HG03565 (cell line): ENCODE results near the gene GPR65.

Source experiments
- ATAC-seq: cut with Tn5 transposase; IDR thresholded peaks from one replicate; pipeline ENCODE4 v1.9.1; 2021; ENCODE audit warnings: mild to moderate bottlenecking, moderate library complexity; ENCODE audit not compliant: unreplicated experiment

The GPR65 gene, protein sequence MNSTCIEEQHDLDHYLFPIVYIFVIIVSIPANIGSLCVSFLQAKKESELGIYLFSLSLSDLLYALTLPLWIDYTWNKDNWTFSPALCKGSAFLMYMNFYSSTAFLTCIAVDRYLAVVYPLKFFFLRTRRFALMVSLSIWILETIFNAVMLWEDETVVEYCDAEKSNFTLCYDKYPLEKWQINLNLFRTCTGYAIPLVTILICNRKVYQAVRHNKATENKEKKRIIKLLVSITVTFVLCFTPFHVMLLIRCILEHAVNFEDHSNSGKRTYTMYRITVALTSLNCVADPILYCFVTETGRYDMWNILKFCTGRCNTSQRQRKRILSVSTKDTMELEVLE

DNA sequence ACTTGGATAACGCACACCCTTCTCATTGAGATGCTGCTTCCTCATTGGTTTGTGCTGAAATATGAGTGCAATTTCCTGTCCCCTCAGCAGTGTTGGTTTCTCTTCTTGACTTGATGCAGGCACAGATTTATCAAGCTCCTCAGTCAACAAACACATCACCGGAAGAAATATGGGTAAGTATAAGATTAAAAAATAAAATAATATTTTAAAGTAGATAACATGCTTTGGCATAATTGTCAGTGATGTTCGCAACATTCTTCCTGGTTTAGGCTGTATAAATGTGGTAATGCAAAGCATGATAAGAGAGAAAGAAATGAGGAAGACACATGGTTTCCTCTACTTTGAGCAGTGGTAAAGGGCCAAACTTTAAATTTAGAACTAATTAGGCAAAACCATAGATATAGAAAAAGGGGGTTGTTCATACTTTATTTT, at the start of gene GPR65:
Gene GPR65, plus strand, starts transcription at position 86 of the 432 bp plus-strand sequence. CDS start 5,713 bp downstream, outside the sequence.
- peak; percentile 63 for ATAC-seq

DNA sequence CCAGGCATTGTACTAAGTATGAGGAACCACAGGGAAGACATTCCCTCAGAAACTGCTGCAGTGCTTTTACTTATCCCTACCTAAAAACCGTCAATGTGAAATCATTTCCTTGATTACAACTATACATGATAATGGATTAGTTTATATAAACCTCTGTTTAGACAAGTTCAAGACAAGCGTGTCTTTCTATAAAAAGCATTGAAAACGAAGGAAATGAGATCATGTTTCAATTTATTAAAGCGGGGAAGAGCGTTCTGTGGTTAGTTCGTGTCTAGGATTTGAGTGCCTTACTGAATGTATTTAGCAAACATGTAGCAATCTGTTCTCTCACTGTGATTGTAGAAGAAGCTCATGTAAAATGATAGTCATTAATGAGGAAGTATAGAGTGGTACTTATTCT, 49.4 kb upstream of the GPR65 start:
- ATAC-seq: no peak

DNA sequence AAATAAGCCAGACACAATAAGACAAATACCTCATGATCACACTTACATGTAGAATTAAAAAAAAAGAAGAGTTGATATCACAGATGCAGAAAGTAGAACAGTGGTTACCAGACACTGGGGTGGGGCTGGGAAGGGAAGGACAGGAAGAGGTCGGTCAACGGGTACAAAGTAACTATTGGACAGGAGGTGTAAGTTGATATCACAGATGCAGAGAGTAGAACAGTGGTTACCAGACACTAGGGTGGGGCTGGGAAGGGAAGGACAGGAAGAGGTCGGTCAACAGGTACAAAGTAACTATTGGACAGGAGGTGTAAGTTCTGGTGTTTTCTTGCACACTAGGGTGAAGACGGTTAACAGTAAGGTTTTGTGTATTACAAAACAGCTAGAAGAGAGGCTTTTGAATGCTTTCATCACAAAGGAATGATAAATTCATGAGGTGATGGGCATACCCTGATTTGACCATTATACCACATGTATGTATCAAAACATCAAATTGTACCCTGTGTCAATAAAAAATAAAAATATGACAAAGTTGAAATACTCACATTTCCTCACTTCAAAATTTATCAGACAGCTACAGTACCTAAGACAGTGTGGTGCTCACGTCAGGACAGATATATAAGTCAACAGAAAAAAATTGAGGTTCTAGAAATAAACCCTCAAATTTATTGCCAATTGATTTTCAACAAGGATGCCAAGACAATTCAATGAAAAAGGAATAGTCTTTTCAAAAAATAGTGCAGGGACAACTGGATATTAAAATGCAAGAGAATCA, 44.7 kb upstream of the GPR65 start:
- no peak for ATAC-seq

DNA sequence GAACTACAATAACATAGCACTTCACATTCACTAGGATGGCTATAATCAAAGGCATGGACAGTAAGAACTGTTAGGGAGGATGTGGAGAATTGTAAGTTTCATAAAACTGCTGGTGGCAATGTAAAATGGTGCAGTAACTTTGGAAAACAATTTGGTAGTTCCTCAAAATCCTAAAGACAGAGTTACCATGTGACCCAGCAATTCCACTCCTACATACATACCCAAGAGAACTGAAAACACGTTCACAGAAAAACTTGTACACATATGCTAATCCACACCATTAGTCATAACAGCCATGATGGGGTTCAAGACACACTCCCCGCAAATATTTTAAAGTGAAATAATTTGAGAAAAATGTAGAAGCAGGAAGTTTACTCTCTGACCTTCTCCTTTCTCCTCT, 43.7 kb upstream of the GPR65 start:
- no peak for ATAC-seq

DNA sequence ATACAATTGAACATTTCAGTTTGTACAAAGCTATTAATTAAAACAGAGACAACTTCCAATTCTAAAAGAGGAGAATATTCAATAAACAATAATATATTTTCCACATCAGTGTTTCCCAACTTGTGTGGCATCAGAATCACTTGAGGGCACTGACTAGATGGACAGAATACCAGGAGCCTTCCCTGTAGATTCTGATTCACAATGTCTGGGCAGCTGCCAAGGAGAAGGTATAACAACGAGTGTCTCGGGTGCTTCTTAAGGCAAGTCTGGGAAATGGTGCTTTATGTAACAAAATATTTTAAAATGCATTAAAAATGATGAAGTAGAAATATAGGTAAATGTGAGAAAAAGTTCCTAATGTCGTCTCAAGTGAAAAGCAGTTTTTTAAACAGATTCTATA, 38.1 kb upstream of the GPR65 start:
- no peak for ATAC-seq

DNA sequence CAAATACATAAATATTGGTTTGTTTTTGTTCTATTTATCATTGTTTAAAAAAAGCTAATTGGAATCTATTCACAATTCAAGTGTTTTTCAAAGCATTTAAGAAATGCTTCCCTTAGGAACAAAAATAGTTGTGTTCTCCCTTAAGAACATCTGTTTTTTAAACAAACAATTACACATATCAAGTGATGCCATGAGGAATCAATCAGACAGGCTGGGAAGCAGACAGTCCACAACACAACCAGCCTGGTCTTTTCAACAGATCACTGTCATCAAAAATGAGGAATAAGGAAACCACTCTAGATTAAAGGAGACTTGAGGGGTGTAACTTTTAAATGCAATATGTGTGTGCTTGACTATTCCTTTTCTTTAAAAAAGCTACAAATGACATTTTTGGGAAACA, 37.4 kb upstream of the GPR65 start:
- ATAC-seq: no peak

DNA sequence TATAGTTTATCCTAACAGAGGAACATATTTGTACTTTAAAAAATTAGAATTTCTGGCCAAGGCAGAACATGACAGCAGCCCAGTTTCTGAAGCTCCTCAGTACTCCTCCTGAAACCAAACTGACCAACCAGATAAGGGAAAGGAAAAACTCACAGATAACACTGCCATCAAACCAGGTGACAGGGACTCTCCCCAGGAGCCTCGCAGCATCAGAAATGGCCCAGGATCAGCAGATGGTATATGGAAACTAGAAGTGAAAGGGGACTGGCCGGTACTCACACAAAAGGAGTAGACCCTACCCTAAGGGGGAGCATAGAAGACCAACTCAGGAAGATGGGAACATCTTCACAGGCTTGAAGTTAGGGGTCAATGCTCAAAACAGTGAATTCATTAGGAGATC, 33.9 kb upstream of the GPR65 start:
- ATAC-seq: peak; percentile 82

DNA sequence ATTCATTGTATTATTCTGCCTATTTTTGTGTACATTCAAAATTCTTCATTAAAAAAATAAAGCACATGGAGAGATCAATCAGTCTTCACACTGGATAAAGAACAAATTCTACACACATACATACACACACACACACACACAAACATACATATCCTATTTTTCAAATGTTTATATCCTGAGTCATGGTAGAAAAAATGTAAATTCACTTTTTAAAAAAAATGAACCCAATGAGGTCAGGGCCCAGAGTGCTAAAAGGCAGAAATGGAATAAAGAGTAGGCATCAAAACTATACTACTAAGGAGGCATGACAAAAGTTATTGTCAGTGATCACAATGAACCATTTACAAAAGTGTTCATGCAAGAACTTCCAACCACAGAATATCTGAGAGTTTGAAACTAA, 29.3 kb upstream of the GPR65 start:
- no peak for ATAC-seq

DNA sequence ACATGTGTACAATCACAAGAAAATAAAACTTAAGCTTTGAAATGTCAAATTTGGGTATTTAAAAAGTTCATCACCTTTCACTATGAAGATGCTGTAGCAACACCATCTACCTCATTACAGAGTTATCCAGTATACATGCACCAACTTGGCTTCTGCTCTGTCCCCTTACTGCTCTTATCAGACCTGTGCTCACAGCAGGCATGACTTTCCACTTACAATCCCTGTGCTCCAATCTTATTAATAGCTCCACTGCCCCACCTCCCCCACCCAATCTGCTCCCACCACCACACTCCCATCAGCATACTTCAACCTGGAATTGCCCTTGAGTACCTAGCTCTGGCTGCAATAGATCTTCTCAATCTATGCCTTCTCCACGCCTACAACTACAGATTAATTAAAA, 25.2 kb upstream of the GPR65 start:
- ATAC-seq: no peak

DNA sequence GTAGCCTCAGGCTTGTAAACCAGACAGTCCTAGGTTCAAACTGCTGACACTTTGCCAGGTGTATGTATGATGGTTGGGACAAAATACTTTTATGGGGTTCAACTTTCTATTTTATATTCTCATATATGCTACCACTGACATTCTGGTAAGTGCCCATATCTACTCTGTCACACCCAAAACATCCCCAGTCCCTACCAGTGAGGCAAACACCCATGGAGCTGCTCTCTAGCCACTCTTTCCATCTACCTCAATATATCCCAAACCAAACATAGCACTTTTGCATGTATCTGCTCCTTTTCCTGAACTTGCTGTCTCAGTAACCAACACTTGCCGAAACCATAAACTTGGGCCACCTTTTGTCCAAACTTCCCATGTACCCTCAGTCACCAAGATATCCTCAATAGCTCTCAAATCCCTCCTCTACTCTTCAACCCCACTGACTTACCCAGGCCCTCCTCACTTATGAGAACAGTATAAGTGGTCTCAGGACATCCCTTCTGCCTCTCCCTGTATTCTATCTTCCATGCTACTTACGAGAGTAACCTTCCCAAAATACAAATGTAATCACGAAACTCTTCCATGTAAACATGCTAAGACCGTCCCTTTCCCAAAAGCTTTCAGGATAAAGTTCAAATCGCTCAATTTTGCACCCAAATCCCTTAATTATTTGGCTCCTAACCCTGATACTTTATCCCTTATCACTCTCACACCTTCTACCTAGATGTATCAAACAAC, 15.5 kb upstream of the GPR65 start:
- ATAC-seq: no peak

DNA sequence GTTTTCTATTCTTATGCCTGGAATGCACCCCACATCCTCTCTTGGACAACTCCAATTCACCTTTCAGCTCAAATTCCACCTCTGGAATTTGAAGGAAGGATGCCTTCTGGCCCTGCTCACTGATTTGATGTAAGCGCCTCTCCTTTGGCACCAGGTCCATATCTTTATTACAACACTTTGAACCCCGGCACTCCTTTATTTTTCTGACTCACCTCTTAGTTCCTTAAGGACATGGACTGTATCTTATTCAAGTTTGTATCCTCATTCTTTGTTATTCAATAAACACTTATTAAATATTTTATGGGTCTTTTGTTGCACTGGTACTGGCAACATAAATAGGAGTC, 15.0 kb upstream of the GPR65 start:
- no peak for ATAC-seq

DNA sequence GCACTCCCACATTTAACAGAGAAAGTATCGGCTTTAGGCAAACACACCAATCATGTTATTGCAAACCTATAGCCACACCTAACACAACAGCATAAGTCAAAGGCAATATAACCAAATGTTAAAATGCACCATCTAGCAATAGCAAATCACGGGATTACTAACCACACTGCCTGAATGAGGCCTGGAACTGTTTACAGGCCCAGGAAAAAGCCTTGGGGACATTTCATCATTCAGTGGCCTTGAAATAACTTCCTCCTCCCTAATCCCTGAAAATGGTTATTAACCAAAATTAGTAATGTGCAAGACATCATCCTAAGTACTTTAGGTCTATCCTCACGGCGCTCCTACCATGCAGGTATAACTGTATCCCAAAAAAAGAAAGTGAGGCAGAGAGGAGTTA, 14.3 kb upstream of the GPR65 start:
- no peak for ATAC-seq

DNA sequence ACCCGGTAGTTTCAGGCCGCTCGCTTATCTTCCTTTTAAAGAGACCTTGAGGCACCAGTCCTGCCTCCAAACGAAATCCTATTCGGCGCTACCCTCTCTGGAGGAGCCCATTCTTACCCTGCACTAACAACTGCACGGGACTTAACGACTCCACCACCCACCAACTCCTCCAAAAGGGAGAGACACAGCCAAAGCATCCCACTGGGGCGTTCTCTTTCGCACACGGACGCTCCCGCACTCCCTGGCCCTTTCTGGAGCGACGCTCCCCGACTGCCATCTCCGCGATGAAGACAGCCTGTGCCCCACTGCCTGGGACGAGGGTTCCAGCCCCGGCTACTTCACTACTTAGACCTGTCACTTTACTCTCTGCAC, 12.6 kb upstream of the GPR65 start:
- no peak for ATAC-seq

DNA sequence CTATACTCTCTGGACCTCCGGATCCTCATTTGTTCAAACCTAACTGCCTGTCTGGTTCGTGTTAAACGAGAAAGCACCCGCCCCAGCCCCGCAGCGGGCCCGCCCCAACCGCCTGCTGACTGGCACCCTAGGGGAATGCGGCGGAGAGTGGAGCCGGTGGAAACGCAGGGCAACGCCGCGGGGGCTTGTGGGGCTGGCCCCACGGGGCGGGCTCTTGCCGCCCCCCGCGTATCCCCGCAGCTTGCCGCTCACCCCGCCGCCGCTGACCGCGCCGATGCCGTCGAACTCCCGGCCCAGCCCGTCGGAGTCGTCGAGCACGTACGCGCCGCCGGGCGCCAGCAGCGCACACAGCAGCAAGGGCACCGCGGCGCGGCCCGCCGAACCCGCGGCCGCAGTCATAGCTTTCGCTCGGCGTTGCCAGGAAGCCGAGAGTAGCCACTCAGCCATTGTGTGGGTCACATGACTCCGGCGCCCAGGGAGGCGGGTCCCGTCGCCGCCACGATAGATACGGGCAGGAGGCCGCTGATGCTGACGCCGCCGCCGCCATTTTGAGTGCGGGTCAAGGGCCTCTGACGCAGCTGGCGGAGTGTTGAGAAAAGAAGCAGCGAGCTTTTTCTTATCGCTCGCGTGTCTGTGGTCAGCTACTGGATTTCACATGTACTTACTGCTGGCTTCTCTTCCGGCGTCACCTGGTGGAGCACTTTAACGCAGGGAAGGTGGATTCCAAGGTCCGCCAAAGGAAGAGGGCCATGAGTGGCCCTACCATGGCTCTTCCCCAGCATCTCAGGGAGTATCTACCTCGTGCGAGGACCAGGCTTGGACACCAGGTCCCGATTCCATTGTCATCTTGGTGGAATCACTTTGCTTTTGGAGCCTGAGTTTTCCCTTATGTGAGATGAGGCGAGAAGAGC, 12.0 kb upstream of the GPR65 start, which contains the start of gene GALC:
Gene GALC, minus strand, starts transcription at position 465 of the 911 bp plus-strand sequence. Its CDS starts 18 bp downstream, at position 447.
- ATAC-seq: peak; percentile 82

DNA sequence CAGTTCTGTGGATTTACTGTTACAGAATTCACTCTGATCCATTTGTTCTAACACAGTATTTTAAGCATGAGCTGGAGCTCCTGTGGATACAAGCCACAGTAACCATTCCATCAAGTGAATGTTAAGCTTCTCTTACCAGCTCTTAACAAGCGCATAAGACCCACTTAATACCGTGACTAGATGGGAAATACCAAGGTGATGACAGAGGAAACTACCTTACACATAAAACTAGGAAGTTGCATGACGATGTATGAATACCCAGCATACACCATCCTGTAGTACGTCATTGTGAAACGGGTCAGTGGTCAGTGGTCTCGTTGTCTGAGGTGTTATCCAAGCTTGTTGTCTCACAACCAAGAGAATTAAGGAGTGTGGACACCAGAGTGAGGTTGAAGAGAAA, 10.0 kb upstream of the GPR65 start:
- ATAC-seq: peak; percentile 41

DNA sequence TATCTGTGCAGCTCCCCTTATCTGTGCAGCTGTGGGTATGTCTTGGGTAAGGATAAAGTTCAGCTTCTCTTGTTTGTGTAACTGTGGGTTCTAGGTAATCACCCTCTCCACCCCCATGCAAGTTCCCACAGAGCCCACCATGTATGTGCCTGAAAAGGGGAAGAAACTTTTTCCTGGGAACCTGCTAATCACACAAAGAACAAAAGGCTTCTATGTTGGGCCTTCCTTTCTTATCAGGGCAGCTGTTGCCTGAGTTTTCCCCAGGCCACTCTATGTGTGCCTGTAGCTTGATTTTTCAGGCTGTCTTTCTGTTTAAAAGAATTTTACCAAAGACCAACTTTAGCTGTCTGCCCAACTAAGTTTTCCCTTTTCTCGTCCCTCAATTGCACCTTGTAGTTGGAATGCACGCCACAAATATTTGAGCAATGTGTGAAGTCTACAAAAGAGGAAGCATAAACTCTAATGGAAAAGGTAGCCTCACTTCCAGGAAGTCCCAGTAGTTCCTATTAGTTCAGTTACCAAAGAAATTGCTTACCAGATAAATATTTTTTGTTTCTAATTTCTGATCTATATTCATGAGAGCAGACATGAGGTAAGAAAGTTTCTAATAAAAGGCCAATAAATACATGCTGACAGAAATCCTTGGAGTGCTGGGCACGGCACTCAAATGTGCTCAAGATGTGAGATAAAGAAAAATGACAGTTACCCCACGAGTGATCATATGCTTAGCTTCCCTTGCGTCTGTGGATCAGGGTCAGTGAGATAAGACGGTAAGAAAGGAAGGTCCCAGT, 9.2 kb upstream of the GPR65 start:
- ATAC-seq: no peak

DNA sequence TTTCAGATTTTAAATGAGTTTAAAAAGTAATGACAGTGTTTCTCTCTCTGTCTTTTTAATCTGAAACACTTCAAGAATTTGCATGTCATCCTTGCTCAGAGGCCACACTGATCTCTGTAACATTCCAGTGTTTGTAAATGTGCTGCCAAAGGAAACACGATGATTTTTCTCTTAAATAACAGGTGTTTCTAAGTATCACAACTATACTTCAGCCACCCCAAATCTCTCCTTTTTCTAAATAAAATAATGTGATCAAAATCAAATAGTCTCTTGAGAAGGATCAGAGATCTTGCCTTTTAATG, 8.7 kb upstream of the GPR65 start:
- no peak for ATAC-seq

DNA sequence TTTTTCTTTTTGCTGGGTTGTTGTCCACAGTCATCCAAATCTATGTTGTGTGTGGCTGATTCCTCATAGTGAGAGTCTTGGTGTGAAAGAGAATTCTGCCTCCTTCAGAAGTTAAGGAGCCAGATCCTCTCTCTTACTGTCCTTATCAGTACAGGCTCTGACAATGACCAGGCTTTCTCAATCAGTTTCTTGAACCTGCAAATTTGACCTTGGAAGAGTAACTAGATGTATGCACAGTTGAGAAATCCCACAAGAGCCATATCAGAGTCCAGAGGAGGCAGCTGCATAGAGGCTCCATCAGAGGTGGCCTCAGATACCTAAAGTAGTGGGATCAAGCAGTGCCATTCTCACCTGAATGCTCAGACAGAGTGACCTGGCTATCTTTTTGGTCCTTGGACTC, 6.5 kb upstream of the GPR65 start:
- no peak for ATAC-seq

DNA sequence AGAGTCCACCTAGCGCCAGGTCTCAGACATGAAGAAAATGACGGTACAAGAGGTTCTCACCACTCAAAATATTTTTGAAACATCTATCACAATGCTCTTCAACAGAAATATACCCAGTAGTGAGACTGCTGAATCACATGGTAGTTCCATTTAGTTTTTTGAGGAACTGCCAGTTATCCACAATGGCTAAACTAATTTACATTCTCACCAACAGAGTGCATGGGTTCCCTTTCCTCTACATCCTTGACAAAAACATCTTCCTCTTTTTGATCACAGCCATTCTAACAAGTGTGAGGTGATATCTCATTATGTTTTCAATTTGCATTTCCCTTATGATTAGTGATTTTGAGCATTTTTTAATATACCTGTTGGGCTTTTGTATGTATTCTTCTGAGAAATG, 5.7 kb upstream of the GPR65 start:
- no peak for ATAC-seq

DNA sequence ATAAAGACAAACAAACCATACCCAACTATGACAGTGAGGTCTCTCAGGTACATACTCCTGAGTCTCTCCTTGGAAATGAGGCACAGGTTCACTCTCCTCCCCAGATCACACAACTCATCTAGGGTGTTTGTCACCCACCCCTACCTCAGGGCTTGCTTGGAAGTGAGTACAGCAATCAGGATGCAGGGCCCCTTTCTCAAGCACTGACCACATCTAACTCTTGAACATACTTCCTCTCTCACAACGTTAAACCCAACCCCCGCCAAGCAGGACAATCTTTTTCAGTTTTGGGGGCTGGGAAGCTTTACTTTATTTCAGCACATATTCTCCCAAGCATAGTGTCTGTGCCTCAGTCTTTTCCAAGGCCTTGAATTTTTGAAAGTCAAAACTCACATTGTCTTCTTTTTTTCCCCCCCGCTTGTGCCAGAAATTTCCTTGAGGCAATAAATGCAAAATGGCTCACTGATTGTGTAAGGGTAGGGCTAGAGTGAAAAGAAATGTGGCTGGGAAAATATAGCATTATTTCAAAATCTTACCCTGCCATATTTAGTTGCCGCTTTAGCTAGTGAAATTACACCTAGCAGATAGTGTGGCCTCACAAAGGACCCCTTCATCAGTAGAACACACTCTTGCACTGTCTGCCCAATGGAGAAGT, 2.4 kb upstream of the GPR65 start:
- no peak for ATAC-seq
